Testis (tissue), 3 donors: ENCODE data around the gene GLRX5. TPM values are rescaled to one million over a fixed set of nuclear protein-coding genes. Genes with fewer than 3 reads are reported as not detected.
"Not testable (repeated sequence)": the region's sequence is repeated elsewhere in the genome, so short reads cannot be mapped to it uniquely, and the experiment has no call there.

Experiments
- DNase-seq: peaks from one replicate; pipeline ENCODE4 v3.0.0-alpha.2; 2019
- H3K27ac ChIP-seq, 2 donors: fragments of 200-600 bp; sonication (generic); one replicate each; pipeline ENCODE4 v1.5.1; 2019
- H3K27me3 ChIP-seq: fragments of 200-600 bp; sonication (generic); one replicate; pipeline ENCODE4 v1.5.1; 2019
- H3K36me3 ChIP-seq: fragments of 200-600 bp; sonication (generic); one replicate; pipeline ENCODE4 v1.5.1; 2017; ENCODE audit warnings: low read depth; ENCODE audit errors: missing control alignments
- H3K4me1 ChIP-seq: fragments of 200-600 bp; sonication (generic); one replicate; pipeline ENCODE4 v1.5.1; 2019
- H3K4me3 ChIP-seq, 2 donors: fragments of 200-600 bp; sonication (generic); one replicate each; pipeline ENCODE4 v1.5.1; 2017 to 2019
- H3K9me3 ChIP-seq: fragments of 200-600 bp; sonication (generic); one replicate; pipeline ENCODE4 v1.5.1; 2017
- CTCF ChIP-seq, 3 experiments: fragments of 450-650 bp in 2 of 3; fragments of 200-600 bp in 1 of 3; sonication (generic) in 1 of 3; IDR thresholded peaks; one replicate each; pipeline ENCODE4 v1.5.1; 2016 to 2019; ENCODE audit warnings: antibody characterized with exemption in 3 of 3, mild to moderate bottlenecking in 2 of 3, moderate library complexity in 1 of 3
- POLR2A ChIP-seq: fragments of 450-650 bp; IDR thresholded peaks from one replicate; pipeline ENCODE4 v1.6.1; 2017; ENCODE audit warnings: antibody characterized with exemption, mild to moderate bottlenecking, moderate library complexity
- WGBS, 2 donors: methylation state at CpG; one replicate each; pipeline ENCODE4 v1.1.5; 2018; 5-methylcytosine and 5-hydroxymethylcytosine counted together
- intact Hi-C: fragments of 100-400 bp; cut with DNase I; formaldehyde crosslinking; loops from one replicate; pipeline ENCODE4 v1.15.1; 2023; ENCODE audit warnings: low total_unique reads
- polyA plus RNA-seq: library from polyadenylated mRNA; stranded (reverse); fragments of 350-450 nt; fragmentation: Illumina TruSeq; extraction: RNeasy Lipid Tissue Mini Kit (QIAGEN cat#74804); gene quantifications from one replicate; pipeline ENCODE4 v1.2.3, GENCODE V29; 2014; ENCODE audit warnings: low read depth, low replicate concordance; ENCODE audit not compliant: insufficient read depth
- total RNA-seq, 2 donors: library from RNA; depleted of rRNA; stranded (reverse); fragments of >200 nt; gene quantifications; one replicate each; pipeline ENCODE4 v1.2.3, GENCODE V29; 2016

GLRX5 gene
- total and polyA plus RNA-seq, 3 donors from 2014 or later = 83.9 to 101 (median 95.0) TPM

- 33 to 48% methylated on average over 3 of the region's 3 CpGs for WGBS, 2 donors
- Histone ChIP-seq H3K4me1 (no peaks in the 10 kb centered on the region), H3K27me3 (no peaks in the 10 kb centered on the region), H3K9me3 (no peaks in the 10 kb centered on the region), H3K27ac (no peak overlapping the region), H3K4me3 (no peak overlapping the region), H3K36me3 (no peaks in the 10 kb centered on the region)
- no peak for TF ChIP-seq CTCF (IDR thresholded peaks at IDR 0.05)
- no peak for TF ChIP-seq POLR2A
- intact Hi-C loops = no loop called here
- no peak for DNase-seq
These were observed 41.1 kb downstream of the GLRX5 start for GRCh38 chr14:95575840-95576473.

GRCh38 chr14:95577067-95577800 is 42.4 kb downstream of the GLRX5 start:
- 80 to 84% methylated on average over 12 of the region's 12 CpGs for WGBS, 2 donors

GRCh38 chr14:95577870-95578269 is 43.0 kb downstream of the GLRX5 start:
- no peak for TF ChIP-seq CTCF (IDR thresholded peaks at IDR 0.05)
- TF ChIP-seq POLR2A = no peak
- no peak for DNase-seq
- Histone ChIP-seq H3K9me3 (no peaks in the 10 kb centered on the region), H3K27me3 (no peaks in the 10 kb centered on the region), H3K36me3 (no peaks in the 10 kb centered on the region), H3K4me3 (no peak overlapping the region), H3K27ac (no peak overlapping the region), H3K4me1 (no peaks in the 10 kb centered on the region)
- 24 to 29% methylated on average over 3 of the region's 3 CpGs for WGBS, 2 donors
- intact Hi-C loops = no loop called here

More at GRCh38 chr14:95577067-95577800, 42.4 kb downstream of the GLRX5 start:
- Histone ChIP-seq H3K27ac (no peak overlapping the region), H3K36me3 (no peaks in the 10 kb centered on the region), H3K4me1 (no peaks in the 10 kb centered on the region), H3K4me3 (no peak overlapping the region), H3K27me3 (no peaks in the 10 kb centered on the region), H3K9me3 (no peaks in the 10 kb centered on the region)
- DNase-seq = no peak
- intact Hi-C loops = no loop called here
- TF ChIP-seq CTCF (IDR thresholded peaks at IDR 0.05) (no peak), POLR2A (no peak)

- DNase-seq, H3K36me3 ChIP-seq, intact Hi-C loops, H3K9me3 ChIP-seq, H3K4me3 ChIP-seq, H3K4me1 ChIP-seq, H3K27ac ChIP-seq, H3K27me3 ChIP-seq: not testable (repeated sequence)
- WGBS, 2 donors = 89 to 93% methylated on average over 8 of the region's 8 CpGs
These were observed 49.2 kb downstream of the GLRX5 start for GRCh38 chr14:95583836-95584617.

- no peak overlapping the region for H3K27ac ChIP-seq
- no peaks in the 10 kb centered on the region for H3K9me3 ChIP-seq
- 77 to 87% methylated on average over 6 of the region's 6 CpGs for WGBS, 2 donors
- DNase-seq = no peak
- intact Hi-C loops = no loop called here
- no peaks in the 10 kb centered on the region for H3K4me1 ChIP-seq
- TF ChIP-seq POLR2A (no peak), CTCF (IDR thresholded peaks at IDR 0.05) (no peak)
- no peaks in the 10 kb centered on the region for H3K27me3 ChIP-seq
- H3K4me3 ChIP-seq = no peak overlapping the region
- H3K36me3 ChIP-seq = no peaks in the 10 kb centered on the region
These were observed 51.2 kb downstream of the GLRX5 start for GRCh38 chr14:95585953-95586620.

GRCh38 chr14:95591182-95591581 is 56.3 kb downstream of the GLRX5 start:
- H3K4me3 ChIP-seq, H3K27me3 ChIP-seq, H3K4me1 ChIP-seq, H3K9me3 ChIP-seq, DNase-seq, intact Hi-C loops, H3K27ac ChIP-seq, H3K36me3 ChIP-seq: not testable (repeated sequence)
- WGBS, 2 donors = 91 to 96% methylated on average over 3 of the region's 3 CpGs
